A204.1 (cell line): ENCODE results near the gene PDE6C.
"Not testable (repeated sequence)": the region's sequence is repeated elsewhere in the genome, so short reads cannot be mapped to it uniquely, and the experiment has no call there.

ENCODE experiments used
- FAIRE-seq: peaks from 2 replicates; lab custom pipeline; 2012; peaks lifted over from hg19 to GRCh38; lab: Jason Lieb, UNC

The PDE6C gene

GRCh38 chr10:93630625-93631557, 18.6 kb downstream of the PDE6C start:
- no peak for FAIRE-seq

GRCh38 chr10:93639791-93640190, 27.5 kb downstream of the PDE6C start:
- FAIRE-seq, result no peak

- FAIRE-seq, result no peak
Measured at GRCh38 chr10:93652857-93653256, 40.5 kb downstream of the PDE6C start.

- FAIRE-seq, result no peak
Measured at GRCh38 chr10:93654201-93654600, 41.9 kb downstream of the PDE6C start.

GRCh38 chr10:93656155-93656554, 43.8 kb downstream of the PDE6C start:
- no peak for FAIRE-seq

- FAIRE-seq, result no peak
Measured at GRCh38 chr10:93657757-93658156, 45.4 kb downstream of the PDE6C start.

GRCh38 chr10:93666030-93666429, 53.7 kb downstream of the PDE6C start:
- FAIRE-seq, result peak; percentile 66

- no peak for FAIRE-seq
Measured at GRCh38 chr10:93667795-93668194, 55.5 kb downstream of the PDE6C start.

- no peak for FAIRE-seq
Measured at GRCh38 chr10:93670372-93670771, 58.0 kb downstream of the PDE6C start.

GRCh38 chr10:93671042-93671441, 58.7 kb downstream of the PDE6C start:
- FAIRE-seq, result no peak

- no peak for FAIRE-seq
Measured at GRCh38 chr10:93672022-93672678, 59.8 kb downstream of the PDE6C start.

- no peak for FAIRE-seq
Measured at GRCh38 chr10:93672890-93673289, 60.6 kb downstream of the PDE6C start.

- FAIRE-seq, result no peak
Measured at GRCh38 chr10:93673791-93674190, 61.5 kb downstream of the PDE6C start.

- FAIRE-seq, result no peak
Measured at GRCh38 chr10:93678386-93678785, 66.0 kb downstream of the PDE6C start.

- no peak for FAIRE-seq
Measured at GRCh38 chr10:93678805-93679587, 66.7 kb downstream of the PDE6C start.

GRCh38 chr10:93680412-93681047, 68.2 kb downstream of the PDE6C start:
- peak; percentile 97 for FAIRE-seq

GRCh38 chr10:93687737-93688136, 75.4 kb downstream of the PDE6C start:
- FAIRE-seq, result no peak

GRCh38 chr10:93695740-93696139, 83.4 kb downstream of the PDE6C start:
- FAIRE-seq, result no peak

GRCh38 chr10:93696582-93696981, 84.2 kb downstream of the PDE6C start:
- not testable (repeated sequence) for FAIRE-seq

- no peak for FAIRE-seq
Measured at GRCh38 chr10:93697207-93697606, 84.9 kb downstream of the PDE6C start.

GRCh38 chr10:93701866-93702209, 89.5 kb downstream of the PDE6C start:
- no peak for FAIRE-seq
